ENCODE results near the gene TLE1.
"Not testable (repeated sequence)": the region's sequence is repeated elsewhere in the genome, so short reads cannot be mapped to it uniquely, and the experiment has no call there.

The TLE1 gene

GRCh38 chr9:81689343-81690175 lies at the start of gene TLE1:
Gene TLE1, minus strand, starts transcription at chr9:81689547. Its CDS starts 1,307 bp downstream, at chr9:81688240.
- DNase-seq: peak; percentile 99

GRCh38 chr9:81737871-81738507 lies 48.6 kb upstream of the TLE1 start:
- peak; percentile 81 for DNase-seq

GRCh38 chr9:81730498-81730897 lies 41.2 kb upstream of the TLE1 start:
- DNase-seq: not testable (repeated sequence)

- DNase-seq: no peak
Observed at GRCh38 chr9:81729135-81729534, 39.8 kb upstream of the TLE1 start.

- no peak for DNase-seq
Observed at GRCh38 chr9:81724242-81724889, 35.0 kb upstream of the TLE1 start.

GRCh38 chr9:81722277-81722676 lies 32.9 kb upstream of the TLE1 start:
- DNase-seq: no peak

- DNase-seq: no peak
Observed at GRCh38 chr9:81720450-81721086, 31.2 kb upstream of the TLE1 start.

GRCh38 chr9:81719972-81720371 lies 30.6 kb upstream of the TLE1 start:
- no peak for DNase-seq

GRCh38 chr9:81718244-81718643 lies 28.9 kb upstream of the TLE1 start:
- DNase-seq: no peak

- DNase-seq: peak; percentile 7
Observed at GRCh38 chr9:81717747-81718077, 28.4 kb upstream of the TLE1 start.

- no peak for DNase-seq
Observed at GRCh38 chr9:81717061-81717746, 27.9 kb upstream of the TLE1 start.

GRCh38 chr9:81716409-81716808 lies 27.1 kb upstream of the TLE1 start:
- DNase-seq: no peak

GRCh38 chr9:81705578-81705977 lies 16.2 kb upstream of the TLE1 start:
- DNase-seq: no peak

- DNase-seq: no peak
Observed at GRCh38 chr9:81694541-81694940, 5.2 kb upstream of the TLE1 start.

GRCh38 chr9:81693671-81694378 lies 4.5 kb upstream of the TLE1 start:
- DNase-seq: no peak

GRCh38 chr9:81690251-81690851 lies 1.0 kb upstream of the TLE1 start:
- peak; percentile 83 for DNase-seq

- not testable (repeated sequence) for DNase-seq
Observed at GRCh38 chr9:81689093-81689342, 329 bp downstream of the TLE1 start.

- peak; percentile 71 for DNase-seq
Observed at GRCh38 chr9:81688262-81689092, 870 bp downstream of the TLE1 start.

GRCh38 chr9:81687521-81688261 lies 1.7 kb downstream of the TLE1 start:
- DNase-seq: peak; percentile 59

Measured in DMS53 (cell line).